D721Med (cell line): ENCODE measurements around the gene NKD2.
"Not testable (repeated sequence)": the region's sequence is repeated elsewhere in the genome, so short reads cannot be mapped to it uniquely, and the experiment has no call there.

Experiments
- DNase-seq: peaks from one replicate; pipeline ENCODE4 v3.0.0; 2011; ENCODE audit warnings: low spot score; ENCODE audit not compliant: insufficient read length
- FAIRE-seq: peaks from 2 replicates; lab custom pipeline; 2011; peaks lifted over from hg19 to GRCh38; lab: Jason Lieb, UNC
- CTCF ChIP-seq: IDR thresholded peaks from 2 replicates; pipeline ENCODE4 v1.5.1; 2012; ENCODE audit warnings: mild to moderate bottlenecking, control low read depth; ENCODE audit not compliant: insufficient read depth; ENCODE audit errors: missing control alignments

NKD2 gene

GRCh38 chr5:1056611-1057484, 48.2 kb downstream of the NKD2 start:
- FAIRE-seq (no peak), DNase-seq (peak; percentile 21)
- no peak for TF ChIP-seq CTCF

GRCh38 chr5:1057485-1058082, 49.0 kb downstream of the NKD2 start:
- DNase-seq, result peak; percentile 16
- FAIRE-seq, result no peak
- TF ChIP-seq CTCF, result no peak

- TF ChIP-seq CTCF, result no peak
- DNase-seq (peak; percentile 19), FAIRE-seq (no peak)
These were observed 49.7 kb downstream of the NKD2 start for GRCh38 chr5:1058083-1058945.

GRCh38 chr5:1058988-1059883, 50.6 kb downstream of the NKD2 start:
- DNase-seq (peak; percentile 11), FAIRE-seq (no peak)
- TF ChIP-seq CTCF, result no peak

- FAIRE-seq (no peak), DNase-seq (peak; percentile 13)
- TF ChIP-seq CTCF, result no peak
These were observed 51.3 kb downstream of the NKD2 start for GRCh38 chr5:1059884-1060263.

- FAIRE-seq, result no peak
These were observed 52.0 kb downstream of the NKD2 start for GRCh38 chr5:1060535-1060981.

GRCh38 chr5:1061292-1061691, 52.7 kb downstream of the NKD2 start:
- not testable (repeated sequence) for FAIRE-seq, DNase-seq

More at GRCh38 chr5:1060535-1060981, 52.0 kb downstream of the NKD2 start:
- no peak for TF ChIP-seq CTCF
- peak; percentile 11 for DNase-seq
